Measurements from ENCODE around the gene FAXC.
"Not testable (repeated sequence)": the region's sequence is repeated elsewhere in the genome, so short reads cannot be mapped to it uniquely, and the experiment has no call there.

FAXC gene

DNA sequence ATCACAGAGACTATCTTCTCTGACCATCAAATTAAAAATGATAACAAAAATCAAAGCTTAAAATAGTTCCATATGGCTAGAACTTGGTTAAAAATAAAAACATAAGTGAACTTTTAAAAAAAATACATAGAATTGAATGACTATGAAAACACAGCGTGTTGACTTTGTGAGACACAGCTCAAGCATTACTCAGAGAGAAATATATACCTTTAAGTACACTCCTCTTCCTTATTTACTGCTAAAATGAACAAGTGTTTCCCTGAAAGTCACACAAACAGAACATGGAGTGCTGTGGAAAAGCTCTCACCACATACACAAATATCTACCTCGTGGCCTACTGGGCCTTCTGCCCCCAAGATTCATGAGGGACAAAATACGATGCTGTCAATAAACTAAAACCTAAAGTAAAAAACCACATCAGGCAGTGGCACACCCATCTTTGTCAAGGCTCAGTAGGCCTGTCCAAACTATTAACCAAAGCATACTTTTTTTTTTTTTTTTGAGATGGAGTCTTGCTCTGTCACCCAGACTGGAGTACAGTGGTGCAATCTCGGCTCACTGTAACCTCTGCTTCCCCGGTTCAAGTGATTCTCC, 7.5 kb downstream of the FAXC start:
- in situ Hi-C loops (cut with MboI; ENCODE audit: low sequenced_read_pairs), result no loop called here

GRCh38 chr6:99338188-99338587, 11.3 kb downstream of the FAXC start:
- in situ Hi-C loops (cut with MboI; ENCODE audit: low sequenced_read_pairs), result no loop called here

DNA sequence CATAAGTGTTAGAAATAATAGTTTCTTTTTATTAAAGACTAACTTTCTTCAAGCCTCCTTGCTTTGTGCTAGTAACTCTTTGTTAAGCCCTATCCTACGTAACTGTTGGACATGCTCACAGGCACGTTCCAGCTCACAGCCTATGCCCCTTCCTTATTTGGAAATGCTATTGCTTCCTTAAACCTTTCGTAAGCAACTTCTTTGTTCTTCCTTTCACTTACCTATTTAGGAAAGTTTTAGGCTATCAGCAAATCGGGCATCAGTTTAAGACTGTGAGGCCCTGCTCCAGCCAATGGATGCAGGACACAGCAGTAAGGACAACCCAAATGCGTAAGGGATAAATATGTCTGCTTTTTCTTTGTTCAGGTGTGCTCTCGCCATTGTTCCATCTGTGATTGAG, 14.2 kb downstream of the FAXC start:
- in situ Hi-C loops (cut with MboI; ENCODE audit: low sequenced_read_pairs), result not testable (repeated sequence)

DNA sequence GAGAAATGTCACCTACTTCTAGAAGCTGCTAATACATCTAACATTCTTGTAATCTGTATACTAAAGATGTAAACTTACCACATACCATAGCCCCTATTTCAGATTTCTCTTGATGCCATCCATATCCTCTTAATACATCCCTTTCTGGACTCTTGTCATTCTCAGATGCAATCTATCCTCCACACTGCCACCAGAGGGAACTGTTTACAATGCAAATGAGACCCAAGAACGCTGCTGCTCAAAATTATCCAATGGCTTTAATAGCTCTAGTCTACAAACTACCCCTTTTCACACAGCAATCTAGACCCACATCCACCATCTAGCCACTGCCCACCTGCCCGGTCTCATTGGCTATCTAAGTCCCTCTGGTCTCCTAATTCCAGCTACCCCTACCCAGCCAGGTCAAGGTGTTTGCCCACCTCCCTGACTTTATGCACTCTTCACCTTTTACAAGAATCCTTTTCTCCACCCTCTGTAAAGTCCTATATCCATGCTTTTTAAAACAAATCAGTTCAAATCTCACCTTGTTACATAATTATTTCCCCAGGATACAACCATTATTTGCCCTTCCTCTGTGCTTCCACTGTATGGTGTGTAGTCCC, 14.8 kb downstream of the FAXC start:
- in situ Hi-C loops (cut with MboI; ENCODE audit: low sequenced_read_pairs), result no loop called here

- in situ Hi-C loops (cut with MboI; ENCODE audit: low sequenced_read_pairs), result no loop called here
Measured at GRCh38 chr6:99333068-99333467, 16.4 kb downstream of the FAXC start.

DNA sequence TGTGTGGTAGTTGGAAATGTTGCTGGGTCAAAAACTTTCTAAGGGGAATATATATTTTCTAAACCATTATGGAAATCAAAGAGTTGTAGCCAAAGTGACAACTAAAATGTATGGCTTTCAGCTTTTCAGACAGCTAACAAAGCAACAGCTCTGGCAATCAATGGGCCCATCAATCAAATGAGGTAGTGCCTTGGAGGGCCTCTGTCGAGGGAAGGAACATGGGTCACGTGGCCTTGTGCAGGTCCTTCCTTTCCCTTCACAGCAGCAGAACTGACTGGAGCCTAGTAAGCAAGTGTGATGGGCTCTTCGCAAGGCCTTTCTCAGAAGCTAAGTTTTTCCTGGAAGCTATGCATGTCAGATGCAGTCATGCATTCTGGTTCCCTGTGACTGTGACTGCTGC, 17.9 kb downstream of the FAXC start:
- in situ Hi-C loops (cut with MboI; ENCODE audit: low sequenced_read_pairs), result no loop called here

GRCh38 chr6:99330159-99330558, 19.3 kb downstream of the FAXC start:
- in situ Hi-C loops (cut with MboI; ENCODE audit: low sequenced_read_pairs), result no loop called here

- in situ Hi-C loops (cut with MboI; ENCODE audit: low sequenced_read_pairs), result no loop called here
Measured at GRCh38 chr6:99324996-99325395, 24.5 kb downstream of the FAXC start.

GRCh38 chr6:99318566-99318965, 30.9 kb downstream of the FAXC start:
- in situ Hi-C loops (cut with MboI; ENCODE audit: low sequenced_read_pairs), result no loop called here

DNA sequence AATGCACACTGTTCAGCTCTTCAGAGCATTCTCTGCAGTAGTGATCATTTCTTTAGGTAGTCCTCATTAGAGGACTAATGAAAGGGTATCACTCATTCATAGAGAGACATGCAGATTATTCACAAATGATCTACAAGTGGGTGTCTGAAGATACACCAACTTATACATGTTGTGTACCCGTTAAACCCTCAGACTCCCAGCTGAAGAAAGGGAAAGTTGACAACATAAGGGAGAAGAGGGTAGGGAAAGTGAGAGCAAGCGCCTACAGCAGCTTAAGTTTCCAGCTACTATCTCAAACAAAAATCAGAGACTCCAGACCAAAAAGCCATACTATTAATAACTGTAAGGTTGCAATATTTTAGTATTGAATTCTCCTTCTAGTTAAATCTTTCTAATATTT, 37.1 kb downstream of the FAXC start:
- in situ Hi-C loops (cut with MboI; ENCODE audit: low sequenced_read_pairs), result no loop called here

- in situ Hi-C loops (cut with MboI; ENCODE audit: low sequenced_read_pairs), result no loop called here
Measured at GRCh38 chr6:99310553-99310952, 38.9 kb downstream of the FAXC start.

- in situ Hi-C loops (cut with MboI; ENCODE audit: low sequenced_read_pairs), result no loop called here
Measured at GRCh38 chr6:99309557-99309956, 39.9 kb downstream of the FAXC start.

GRCh38 chr6:99308788-99309187, 40.7 kb downstream of the FAXC start:
- in situ Hi-C loops (cut with MboI; ENCODE audit: low sequenced_read_pairs), result no loop called here

- in situ Hi-C loops (cut with MboI; ENCODE audit: low sequenced_read_pairs), result no loop called here
Measured at GRCh38 chr6:99307295-99307907, 42.1 kb downstream of the FAXC start.

DNA sequence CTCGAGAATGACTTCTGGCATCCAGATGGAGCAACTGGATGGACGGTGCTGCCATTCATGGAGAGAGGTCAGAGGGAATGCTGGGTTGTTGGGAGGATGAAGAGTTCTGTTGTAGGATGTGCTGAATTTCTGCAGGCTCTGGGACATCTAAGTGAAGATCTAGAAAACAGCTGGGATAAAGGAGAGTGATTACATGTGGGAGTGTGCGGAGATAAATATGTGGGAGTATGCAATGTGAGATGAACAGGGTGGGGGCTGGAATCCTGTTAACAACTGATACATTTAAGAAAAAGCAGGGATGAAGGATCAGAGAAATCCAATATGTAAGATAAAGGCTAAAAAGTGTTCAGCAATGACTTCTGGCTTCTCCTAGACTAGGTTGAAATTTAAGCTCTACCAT, 43.1 kb downstream of the FAXC start:
- in situ Hi-C loops (cut with MboI; ENCODE audit: low sequenced_read_pairs), result no loop called here

DNA sequence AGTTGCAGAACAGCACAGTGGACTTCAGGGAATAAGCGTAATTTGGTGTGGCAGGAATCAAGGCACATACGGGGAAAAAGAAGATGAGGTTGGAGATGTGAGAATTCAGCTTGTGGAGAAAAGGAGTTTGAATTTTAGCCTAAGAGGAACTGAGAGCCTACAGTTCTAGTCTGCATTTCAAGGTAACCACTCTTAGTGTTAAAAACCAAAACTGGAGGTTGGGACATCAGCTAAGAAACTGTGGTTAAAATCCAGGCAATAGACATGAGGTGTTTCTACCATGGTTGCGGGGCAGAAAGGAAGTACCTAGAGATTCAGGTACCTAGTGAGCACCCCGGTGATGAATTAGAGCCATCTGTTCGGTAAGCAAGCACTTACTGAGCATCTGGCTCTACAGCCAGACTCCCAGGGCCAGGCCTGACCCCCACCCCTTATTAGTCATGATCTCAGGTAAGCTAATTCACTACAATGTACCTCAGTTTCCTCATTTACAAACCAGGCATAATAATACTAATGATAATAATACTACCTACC, 44.4 kb downstream of the FAXC start:
- in situ Hi-C loops (cut with MboI; ENCODE audit: low sequenced_read_pairs), result no loop called here

DNA sequence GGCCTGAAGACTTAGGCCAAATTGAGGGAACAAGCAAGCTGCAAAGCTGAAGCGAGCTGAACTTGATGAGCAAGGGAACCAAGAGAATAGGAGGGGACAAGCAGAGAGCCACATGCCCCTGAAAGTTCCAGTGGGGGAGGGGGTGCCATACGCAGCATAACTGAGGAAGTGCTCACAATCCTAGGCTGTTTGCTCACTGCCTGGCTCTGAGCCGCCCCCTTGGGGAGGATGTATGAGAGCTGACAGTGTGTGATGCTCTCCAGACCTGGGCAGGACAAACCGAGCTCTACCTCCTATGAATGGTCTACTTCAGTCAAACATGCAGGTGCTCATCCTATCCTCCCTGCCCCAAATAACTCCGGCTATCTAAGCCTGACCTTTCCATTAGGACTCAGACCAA, 52.1 kb downstream of the FAXC start:
- in situ Hi-C loops (cut with MboI; ENCODE audit: low sequenced_read_pairs), result no loop called here

GRCh38 chr6:99297006-99297405, 52.5 kb downstream of the FAXC start:
- in situ Hi-C loops (cut with MboI; ENCODE audit: low sequenced_read_pairs), result no loop called here

- in situ Hi-C loops (cut with MboI; ENCODE audit: low sequenced_read_pairs), result no loop called here
Measured at GRCh38 chr6:99296261-99296660, 53.2 kb downstream of the FAXC start.

DNA sequence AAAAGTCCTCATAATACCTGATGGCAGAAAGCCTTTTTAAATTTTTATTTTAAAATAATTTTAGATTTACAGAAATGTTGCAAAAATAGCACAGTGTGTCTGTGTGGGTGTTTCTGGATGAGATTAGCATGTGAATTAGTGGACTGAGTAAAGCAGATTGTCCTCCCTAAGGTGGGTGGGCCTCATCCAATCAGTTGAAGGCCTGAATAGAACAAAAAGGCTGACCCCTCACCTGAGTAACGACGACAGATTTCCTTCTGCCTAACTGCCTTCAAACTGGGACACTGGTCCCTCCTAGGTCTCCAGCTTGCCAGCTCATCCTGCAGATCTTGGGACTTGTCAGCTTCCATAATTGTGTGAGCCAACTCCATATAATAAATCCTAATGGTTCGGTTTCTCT, 54.2 kb downstream of the FAXC start:
- in situ Hi-C loops (cut with MboI; ENCODE audit: low sequenced_read_pairs), result no loop called here

DNA sequence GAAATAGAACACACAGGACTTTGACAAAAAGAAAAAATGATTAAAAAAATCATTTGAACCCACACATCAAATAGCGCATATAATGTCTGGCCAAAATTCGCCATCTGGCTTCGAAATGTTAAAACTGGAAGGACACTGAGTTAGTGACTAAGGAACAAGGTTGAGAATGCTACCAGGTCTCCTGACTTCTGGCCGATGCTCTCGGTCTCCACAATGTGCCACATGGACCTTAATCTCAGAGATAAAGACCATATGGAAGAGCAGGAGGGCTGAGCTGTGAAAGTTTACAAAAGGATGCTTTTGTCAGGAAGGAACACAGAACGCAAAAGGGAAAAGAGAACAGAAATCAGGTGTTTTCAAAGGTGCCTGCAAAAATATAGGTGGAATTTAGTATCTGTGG, 54.7 kb downstream of the FAXC start:
- in situ Hi-C loops (cut with MboI; ENCODE audit: low sequenced_read_pairs), result no loop called here

- in situ Hi-C loops (cut with MboI; ENCODE audit: low sequenced_read_pairs), result no loop called here
Measured at GRCh38 chr6:99289701-99290100, 59.8 kb downstream of the FAXC start.

Data from HL-60/S4 treated with phorbol 12-myristate 13-acetate at 8.2 ng/mL for 4 days and 3 days (cell line).